Loucy (cell line): ENCODE results near the gene DIP2B.

Experiments
- H2AFZ ChIP-seq: fragments of 200-600 bp; sonication (generic); 2 replicates; pipeline ENCODE4 v1.6.0; 2016; ENCODE audit warnings: antibody characterized with exemption, mild to moderate bottlenecking, low read length, moderate library complexity
- H3F3A ChIP-seq: fragments of 200-600 bp; 2 replicates; pipeline ENCODE4 v1.6.0; 2016; ENCODE audit warnings: antibody characterized with exemption, low read depth, mild to moderate bottlenecking
- H3K27me3 ChIP-seq: fragments of 200-600 bp; sonication (generic); 2 replicates; pipeline ENCODE4 v1.6.1; 2014; ENCODE audit warnings: low read length, mild to moderate bottlenecking; ENCODE audit not compliant: insufficient read depth, poor library complexity, severe bottlenecking
- H3K36me3 ChIP-seq: fragments of 200-600 bp; sonication (generic); 2 replicates; pipeline ENCODE4 v1.6.1; 2016; ENCODE audit warnings: low read length; ENCODE audit not compliant: insufficient read depth
- H3K4me1 ChIP-seq: fragments of 200-600 bp; sonication (generic); 2 replicates; pipeline ENCODE4 v1.5.1; 2014; ENCODE audit warnings: low read length, mild to moderate bottlenecking; ENCODE audit not compliant: insufficient read depth, poor library complexity, severe bottlenecking
- H3K4me2 ChIP-seq: fragments of 200-600 bp; sonication (generic); 2 replicates; pipeline ENCODE4 v1.6.0; 2014; ENCODE audit warnings: antibody characterized with exemption, low read length, low read depth, mild to moderate bottlenecking; ENCODE audit not compliant: poor library complexity, severe bottlenecking
- H3K4me3 ChIP-seq: fragments of 200-600 bp; sonication (generic); 2 replicates; pipeline ENCODE4 v1.5.1; 2014; ENCODE audit warnings: low read length, mild to moderate bottlenecking, mixed read lengths; ENCODE audit not compliant: poor library complexity, severe bottlenecking
- H3K79me2 ChIP-seq: fragments of 200-600 bp; sonication (generic); 2 replicates; pipeline ENCODE4 v1.6.1; 2014; ENCODE audit warnings: low read length; ENCODE audit not compliant: insufficient read depth
- H3K9ac ChIP-seq: fragments of 200-600 bp; sonication (generic); 2 replicates; pipeline ENCODE4 v1.6.0; 2014; ENCODE audit warnings: mild to moderate bottlenecking, low read depth, low read length, moderate library complexity; ENCODE audit not compliant: poor library complexity, severe bottlenecking
- H3K9me2 ChIP-seq: fragments of 200-600 bp; sonication (generic); replicated peaks from 2 replicates; pipeline ENCODE4 v1.6.1; 2016; ENCODE audit warnings: low read depth, low read length, mixed read lengths
- H3K9me3 ChIP-seq: fragments of 200-600 bp; sonication (generic); 2 replicates; pipeline ENCODE4 v1.6.1; 2014; ENCODE audit warnings: mild to moderate bottlenecking, antibody characterized with exemption, low read length, low read depth; ENCODE audit not compliant: insufficient read depth
- H4K20me1 ChIP-seq: fragments of 200-600 bp; sonication (generic); 2 replicates; pipeline ENCODE4 v1.6.0; 2014; ENCODE audit warnings: antibody characterized with exemption, low read length, mild to moderate bottlenecking; ENCODE audit not compliant: insufficient read depth, poor library complexity, severe bottlenecking
- EZH2phosphoT487 ChIP-seq: fragments of 200-600 bp; IDR thresholded peaks from 2 replicates; pipeline ENCODE4 v1.6.1; 2018; ENCODE audit warnings: antibody characterized with exemption, mild to moderate bottlenecking, moderate library complexity, borderline replicate concordance
- TF ChIP-seq, protein P1 (sequence below): fragments of 200-600 bp; sonication (generic); conservative IDR thresholded peaks from 2 replicates; pipeline ENCODE4 v1.5.1; 2014; ENCODE audit warnings: mild to moderate bottlenecking, antibody characterized with exemption, low read length

The DIP2B gene

DNA sequence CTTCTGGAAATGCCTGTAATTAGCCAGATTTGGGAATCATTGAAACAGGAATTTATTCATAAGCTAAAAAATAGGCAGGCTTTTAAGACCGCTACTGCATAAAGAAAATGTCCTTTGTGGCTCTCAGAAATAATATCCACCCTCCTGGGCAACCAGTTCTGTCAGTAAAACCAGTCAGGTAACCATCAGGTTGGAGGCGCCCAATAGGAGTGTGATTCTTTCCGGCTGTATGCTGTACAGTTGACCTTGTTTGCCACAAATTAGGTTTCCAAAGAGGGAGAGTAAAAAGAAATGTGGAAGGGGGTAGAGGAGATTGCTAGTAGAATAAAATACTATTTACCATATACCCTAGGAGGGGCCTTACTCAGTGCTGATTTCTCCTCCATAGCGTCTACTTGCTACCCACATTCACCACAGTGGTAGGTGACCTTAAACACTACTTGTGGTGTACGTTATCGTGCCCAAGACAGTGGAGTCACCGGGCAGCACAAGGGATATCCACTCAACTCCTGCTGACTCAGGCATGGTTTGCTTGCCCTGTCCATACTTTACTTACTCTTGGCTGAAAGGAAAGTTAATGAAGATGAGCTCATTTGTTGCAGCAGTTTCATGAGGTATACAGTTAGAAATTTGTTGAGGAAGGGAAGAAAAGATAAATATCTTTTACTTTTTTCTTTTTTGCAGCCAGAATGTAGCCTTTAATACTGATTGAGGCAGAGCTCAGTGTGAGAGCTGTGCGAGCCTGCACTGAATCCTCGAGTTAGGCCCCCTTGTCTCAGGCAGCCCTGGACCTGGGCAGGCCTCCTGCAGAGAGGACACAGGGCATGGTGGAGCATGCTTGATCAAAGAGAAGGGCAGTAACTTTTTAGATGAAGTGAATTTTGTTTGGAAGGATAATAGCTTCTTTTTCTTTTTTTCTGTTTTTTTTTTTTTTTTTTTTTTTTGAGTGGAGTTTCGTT is 76.7 kb downstream of the DIP2B start:
- H4K20me1 ChIP-seq: peaks cover 12% of the 10 kb centered on the region
- H3K9me3 ChIP-seq: no peaks in the 10 kb centered on the region
- peaks cover 75% of the 10 kb centered on the region for H3K79me2 ChIP-seq
- H3K4me2 ChIP-seq: no peak overlapping the region
- H3K9me2 ChIP-seq: no peaks in the 10 kb centered on the region
- TF ChIP-seq EZH2phosphoT487: no peak
- TF ChIP-seq, protein P1, sequence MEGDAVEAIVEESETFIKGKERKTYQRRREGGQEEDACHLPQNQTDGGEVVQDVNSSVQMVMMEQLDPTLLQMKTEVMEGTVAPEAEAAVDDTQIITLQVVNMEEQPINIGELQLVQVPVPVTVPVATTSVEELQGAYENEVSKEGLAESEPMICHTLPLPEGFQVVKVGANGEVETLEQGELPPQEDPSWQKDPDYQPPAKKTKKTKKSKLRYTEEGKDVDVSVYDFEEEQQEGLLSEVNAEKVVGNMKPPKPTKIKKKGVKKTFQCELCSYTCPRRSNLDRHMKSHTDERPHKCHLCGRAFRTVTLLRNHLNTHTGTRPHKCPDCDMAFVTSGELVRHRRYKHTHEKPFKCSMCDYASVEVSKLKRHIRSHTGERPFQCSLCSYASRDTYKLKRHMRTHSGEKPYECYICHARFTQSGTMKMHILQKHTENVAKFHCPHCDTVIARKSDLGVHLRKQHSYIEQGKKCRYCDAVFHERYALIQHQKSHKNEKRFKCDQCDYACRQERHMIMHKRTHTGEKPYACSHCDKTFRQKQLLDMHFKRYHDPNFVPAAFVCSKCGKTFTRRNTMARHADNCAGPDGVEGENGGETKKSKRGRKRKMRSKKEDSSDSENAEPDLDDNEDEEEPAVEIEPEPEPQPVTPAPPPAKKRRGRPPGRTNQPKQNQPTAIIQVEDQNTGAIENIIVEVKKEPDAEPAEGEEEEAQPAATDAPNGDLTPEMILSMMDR: no peak
- peaks cover 8% of the 10 kb centered on the region; the same call in 1 of the 2 replicates for H3K36me3 ChIP-seq
- H3K27me3 ChIP-seq: no peaks in the 10 kb centered on the region
- no peak overlapping the region for H3K4me3 ChIP-seq
- no peak overlapping the region for H2AFZ ChIP-seq
- H3F3A ChIP-seq: no peaks in the 10 kb centered on the region
- no peak overlapping the region for H3K9ac ChIP-seq
- peaks cover 9% of the 10 kb centered on the region for H3K4me1 ChIP-seq

DNA sequence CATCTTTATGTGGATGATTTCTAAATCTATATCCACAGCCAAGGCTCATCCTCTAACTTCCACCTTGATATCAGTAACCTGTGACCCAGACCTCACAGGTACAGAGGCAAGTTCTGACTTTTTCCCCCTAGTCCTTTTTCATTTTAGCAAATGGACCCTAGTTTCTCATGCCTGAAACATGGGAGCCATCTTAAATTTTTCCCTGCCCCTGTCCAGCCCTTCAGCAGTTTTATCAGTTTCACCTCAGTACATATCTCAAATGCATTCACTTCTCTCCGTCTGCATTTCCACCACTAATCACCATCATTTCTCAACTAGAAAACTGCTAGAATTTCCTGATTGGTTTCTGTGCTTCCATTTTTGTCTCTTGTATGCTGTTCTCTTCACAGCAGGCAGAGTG is 79.3 kb downstream of the DIP2B start:
- H2AFZ ChIP-seq: no peak overlapping the region
- H3K79me2 ChIP-seq: peaks cover 87% of the 10 kb centered on the region
- peaks cover 8% of the 10 kb centered on the region; the same call in 1 of the 2 replicates for H3K36me3 ChIP-seq
- no peaks in the 10 kb centered on the region for H3K27me3 ChIP-seq
- no peak for TF ChIP-seq EZH2phosphoT487
- TF ChIP-seq, protein P1: no peak
- no peaks in the 10 kb centered on the region for H3K9me3 ChIP-seq
- peaks cover 13% of the 10 kb centered on the region for H3K4me1 ChIP-seq
- H4K20me1 ChIP-seq: peaks cover 12% of the 10 kb centered on the region
- no peaks in the 10 kb centered on the region for H3K9me2 ChIP-seq
- H3K9ac ChIP-seq: no peak overlapping the region
- no peak overlapping the region for H3K4me2 ChIP-seq
- no peak overlapping the region for H3K4me3 ChIP-seq
- H3F3A ChIP-seq: no peaks in the 10 kb centered on the region

DNA sequence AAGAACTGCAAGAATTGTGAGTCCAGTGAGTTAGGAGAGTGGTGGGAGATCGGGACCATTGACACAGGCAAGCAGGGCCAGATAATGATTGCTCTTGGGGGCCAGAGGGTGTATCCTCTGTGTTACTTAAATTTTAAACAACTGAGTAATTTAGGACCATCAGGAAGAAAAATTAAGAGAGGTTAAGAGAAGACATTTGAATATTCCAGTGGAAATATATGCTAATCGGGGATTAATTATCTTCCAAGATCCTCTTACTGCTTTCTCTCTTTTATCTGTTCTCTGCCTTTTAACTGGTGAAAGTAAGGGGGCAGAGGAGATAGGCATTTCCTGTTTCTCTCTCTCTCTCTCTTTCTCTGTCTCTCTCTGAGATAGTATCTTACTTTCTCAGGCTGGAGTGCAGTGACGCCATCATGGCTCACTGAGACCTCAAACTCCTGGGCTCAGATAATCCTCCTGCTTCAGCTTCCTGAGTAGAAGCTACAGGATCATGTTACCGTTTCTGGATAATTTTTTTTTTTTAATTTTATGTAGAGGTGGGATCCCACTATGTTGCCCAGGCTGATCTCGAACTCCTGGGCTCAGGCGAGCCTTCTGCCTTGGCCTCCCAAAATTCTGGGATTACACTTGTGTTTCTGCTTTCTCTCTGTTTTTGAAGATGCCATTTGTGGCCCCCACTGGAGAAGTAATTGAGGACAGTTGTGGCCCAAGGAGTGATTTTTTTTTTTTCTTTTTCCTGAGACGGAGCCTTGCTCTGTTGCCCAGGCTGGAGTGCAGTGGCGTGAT is 85.1 kb downstream of the DIP2B start:
- Histone ChIP-seq H2AFZ (no peak overlapping the region), H4K20me1 (no peaks in the 10 kb centered on the region), H3K79me2 (peaks cover 83% of the 10 kb centered on the region), H3K4me2 (peak overlapping the region; percentile 64), H3K9me2 (no peaks in the 10 kb centered on the region), H3K27me3 (no peaks in the 10 kb centered on the region), H3K4me3 (peak overlapping the region; percentile 54), H3K4me1 (peaks cover 15% of the 10 kb centered on the region), H3F3A (0 out of 2 replicates have a peak, but pooled peaks cover 5% of the 10 kb centered on the region), H3K9me3 (no peaks in the 10 kb centered on the region), H3K36me3 (peaks cover 4% of the 10 kb centered on the region; the same call in 1 of the 2 replicates), H3K9ac (peak overlapping the region; percentile 21)
- TF ChIP-seq, protein P1: no peak
- no peak for TF ChIP-seq EZH2phosphoT487
